Thyroid gland (tissue), 4 donors: ENCODE data around the gene ATPAF1.

Experiments
- CTCF ChIP-seq, 6 experiments: fragments of 200-600 bp in 3 of 6; fragments of 450-650 bp in 3 of 6; sonication (generic) in 3 of 6; IDR thresholded peaks; one replicate each; pipeline ENCODE4 v1.5.1; 2016 to 2019; ENCODE audit warnings: antibody characterized with exemption in 6 of 6, mild to moderate bottlenecking in 2 of 6, inconsistent platforms in 1 of 6, moderate library complexity in 1 of 6
- POLR2A ChIP-seq, 2 donors: fragments of 450-650 bp; IDR thresholded peaks; one replicate each; pipeline ENCODE4 v1.6.1; 2017; ENCODE audit warnings: antibody characterized with exemption in 2 of 2, mild to moderate bottlenecking in 2 of 2, moderate library complexity in 1 of 2

DNA sequence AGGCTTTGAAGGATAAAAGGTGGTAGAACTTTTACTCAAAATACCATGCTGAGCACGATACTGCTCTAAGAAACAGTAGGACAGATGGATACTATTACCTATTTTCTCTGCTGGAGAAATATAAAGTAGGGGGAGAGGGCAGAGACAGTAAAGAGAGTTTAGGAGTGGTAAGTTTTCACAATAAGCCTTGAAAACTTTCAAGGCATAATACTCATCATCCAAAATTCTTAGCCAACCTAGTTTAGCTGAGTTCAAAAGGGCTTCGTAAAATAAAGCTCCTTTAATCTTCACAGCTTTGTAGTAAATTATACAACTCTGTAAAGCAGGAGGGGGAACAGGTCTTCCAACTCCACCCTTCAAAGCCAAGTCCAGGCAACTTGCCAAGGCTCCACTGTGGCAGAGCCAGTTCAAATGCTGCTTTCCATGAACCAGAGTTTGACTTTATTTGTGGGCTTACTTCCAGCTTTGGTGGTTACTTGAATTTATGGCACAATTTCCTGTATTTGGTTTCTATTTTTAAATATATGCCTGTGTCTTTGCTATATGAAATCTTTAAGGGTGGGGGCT is 19.0 kb upstream of the ATPAF1 start:
- no peak for TF ChIP-seq CTCF (IDR thresholded peaks at IDR 0.05)
- TF ChIP-seq POLR2A (IDR thresholded peaks at IDR 0.05) = no peak
